Endothelial cell of umbilical vein (primary cell): ENCODE measurements around the gene GTF3C1.

Experiments
- CTCF ChIP-seq, 2 donors: IDR thresholded peaks; 1 replicate in 1 of 2; 2 replicates in 1 of 2; pipeline ENCODE4 v1.5.1; 2011; ENCODE audit warnings: low read length in 2 of 2, mild to moderate bottlenecking in 2 of 2, moderate library complexity in 2 of 2, control low read depth in 1 of 2, inconsistent platforms in 1 of 2, low read depth in 1 of 2; ENCODE audit not compliant: insufficient read depth in 1 of 2; ENCODE audit errors: extremely low read depth in 1 of 2
- EZH2 ChIP-seq: IDR thresholded peaks from 2 replicates; pipeline ENCODE4 v1.6.1; 2012; ENCODE audit warnings: borderline replicate concordance, low read depth, mild to moderate bottlenecking, moderate library complexity, low read length, inconsistent platforms; ENCODE audit not compliant: severe bottlenecking
- GATA2 ChIP-seq: IDR thresholded peaks from 2 replicates; pipeline ENCODE4 v1.7.0; 2011; ENCODE audit warnings: low read depth, mild to moderate bottlenecking, moderate library complexity, mixed read lengths, low read length; ENCODE audit not compliant: insufficient read length, insufficient read depth

- TF ChIP-seq GATA2 (no peak), CTCF (IDR thresholded peaks at IDR 0.05; ENCODE audit: extremely low read depth in 1 of 2, insufficient read depth in 1 of 2, low read depth in 1 of 2, low read length in 2 of 2) (no peak), EZH2 (no peak)
These were observed 19.8 kb downstream of the GTF3C1 start for GRCh38 chr16:27529962-27530361.
